ACHN (cell line): Measurements from ENCODE around the gene PGF.
"Not testable (repeated sequence)": the region's sequence is repeated elsewhere in the genome, so short reads cannot be mapped to it uniquely, and the experiment has no call there.

Source experiments
- DNase-seq: peaks from one replicate; pipeline ENCODE4 v3.0.0-alpha.2; 2015
- in situ Hi-C: cut with HindIII; loops from 2 replicates; pipeline ENCODE4 v1.10.0; 2017; ENCODE audit warnings: low sequenced_read_pairs, low pct_ligation_motif_present, low pct_unique_long_range_greater_than_20kb

Gene PGF

DNA sequence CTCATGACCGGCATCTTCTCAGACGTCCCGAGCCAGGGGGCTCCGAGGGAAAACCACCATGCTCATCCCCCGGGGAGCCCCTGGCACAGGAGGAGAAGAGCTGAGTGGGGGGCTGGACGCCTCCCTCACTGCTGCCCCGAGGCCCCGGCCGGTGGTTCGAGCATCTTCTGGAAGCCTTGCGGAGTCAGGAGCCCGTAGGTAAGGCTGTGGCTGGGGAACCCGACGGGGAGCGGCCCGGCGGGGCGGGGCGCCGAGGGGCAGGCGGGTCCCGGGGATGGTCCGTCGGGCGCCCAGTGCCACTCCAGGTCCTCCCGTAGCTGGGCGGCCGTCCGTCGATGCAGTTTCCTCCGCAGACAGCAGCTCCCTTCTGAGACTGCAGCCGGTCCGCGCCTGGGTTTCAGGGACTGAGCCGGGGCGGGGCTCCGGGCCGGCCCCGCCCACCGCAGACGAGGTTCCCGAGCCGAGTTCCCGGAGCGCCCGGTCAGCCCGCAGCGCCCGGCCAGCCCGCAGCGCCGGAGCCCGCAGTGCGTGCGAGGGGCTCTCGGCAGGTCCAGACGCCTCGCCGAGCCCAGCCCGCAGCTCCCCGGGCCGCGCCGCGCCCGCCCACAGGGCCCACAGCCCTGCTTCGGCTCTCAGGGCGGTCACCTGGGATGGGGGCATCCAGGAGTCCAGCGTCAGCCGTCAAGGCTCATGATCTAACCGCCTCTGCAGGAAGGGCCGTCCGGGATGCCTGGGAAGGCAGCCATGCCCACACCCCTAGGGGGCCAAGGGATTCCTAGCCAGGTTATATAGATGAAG lies at the start of gene PGF:
Gene PGF, minus strand, starts transcription at position 369 of the 798 bp plus-strand sequence. Its CDS starts 355 bp downstream, at position 14.
- in situ Hi-C loops = no loop called here
- DNase-seq = peak; percentile 54

DNA sequence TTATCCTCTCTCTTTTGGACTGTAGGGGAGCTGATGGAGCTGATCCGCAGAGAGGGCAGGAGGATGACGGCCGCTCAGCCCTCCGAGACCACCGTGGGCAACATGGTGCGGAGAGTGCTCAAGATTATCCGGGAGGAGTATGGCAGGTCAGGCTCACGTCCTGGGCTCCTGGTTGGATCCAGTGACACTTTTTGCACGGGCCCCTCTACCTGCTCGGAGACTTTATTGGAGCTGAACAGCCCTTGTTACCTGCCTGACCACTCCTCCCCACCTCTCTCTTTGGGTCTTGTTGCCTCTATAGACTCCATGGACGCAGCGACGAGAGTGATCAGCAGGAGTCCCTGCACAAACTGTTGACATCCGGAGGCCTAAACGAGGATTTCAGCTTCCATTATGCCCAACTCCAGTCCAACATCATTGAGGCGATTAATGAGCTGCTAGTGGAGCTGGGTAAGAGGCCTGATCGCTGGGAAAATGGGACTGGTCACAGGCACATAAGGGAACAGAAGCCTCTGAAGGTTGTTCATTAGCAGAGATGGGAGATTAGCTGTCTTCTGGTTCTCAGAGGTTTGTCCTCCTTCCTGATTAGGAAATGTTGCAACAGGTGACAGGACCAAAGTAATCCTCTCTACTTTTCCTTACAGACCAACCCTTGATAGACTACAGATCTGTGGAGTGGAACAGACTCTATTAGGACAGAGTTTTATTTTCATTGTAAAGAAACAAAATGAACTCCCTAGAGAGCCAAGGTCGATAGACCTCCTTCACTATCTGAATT lies 48.0 kb upstream of the PGF start:
- in situ Hi-C loops = no loop called here
- DNase-seq = peak; percentile 2

DNA sequence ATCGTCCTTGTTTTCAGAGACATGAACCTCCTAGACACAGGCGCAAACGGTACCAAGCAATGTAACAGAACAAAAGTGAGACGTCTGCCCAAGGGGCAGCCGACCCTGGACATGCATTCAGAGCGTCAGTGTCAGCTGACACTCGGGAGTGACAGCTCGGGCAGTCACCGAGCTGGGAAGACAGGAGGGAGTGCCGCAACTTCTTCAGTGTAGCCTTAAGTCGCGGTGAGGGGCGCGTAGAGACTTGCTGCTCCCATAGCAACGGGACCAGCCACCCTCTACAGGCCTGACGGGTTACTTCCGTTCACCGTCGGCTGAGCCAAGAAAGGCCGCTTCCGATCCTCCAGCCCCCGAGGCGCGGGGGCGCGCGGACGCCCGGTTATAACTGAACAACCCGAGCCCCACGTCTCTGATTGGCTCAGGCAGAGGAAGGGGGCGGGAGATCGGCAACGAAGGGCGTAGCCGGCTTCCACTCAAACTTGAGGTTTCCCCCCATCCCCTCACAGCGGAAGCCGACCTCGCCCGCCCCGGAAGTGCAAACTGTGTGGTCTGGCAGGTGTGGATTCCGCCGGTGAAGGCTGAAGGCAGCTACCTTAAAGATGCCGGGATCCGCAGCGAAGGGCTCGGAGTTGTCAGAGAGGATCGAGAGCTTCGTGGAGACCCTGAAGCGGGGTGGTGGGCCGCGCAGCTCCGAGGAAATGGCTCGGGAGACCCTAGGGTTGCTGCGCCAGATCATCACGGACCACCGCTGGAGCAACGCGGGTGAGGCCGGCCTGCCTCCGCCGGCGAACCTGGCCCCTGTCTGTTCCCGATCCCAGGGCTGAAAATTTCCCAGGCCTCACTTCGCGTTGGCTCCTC lies 47.2 kb upstream of the PGF start, which contains the start of gene EIF2B2:
Gene EIF2B2, plus strand, starts transcription at position 530 of the 858 bp plus-strand sequence. Its CDS starts 70 bp downstream, at position 600.
- peak; percentile 92 for DNase-seq
- in situ Hi-C loops = no loop called here

DNA sequence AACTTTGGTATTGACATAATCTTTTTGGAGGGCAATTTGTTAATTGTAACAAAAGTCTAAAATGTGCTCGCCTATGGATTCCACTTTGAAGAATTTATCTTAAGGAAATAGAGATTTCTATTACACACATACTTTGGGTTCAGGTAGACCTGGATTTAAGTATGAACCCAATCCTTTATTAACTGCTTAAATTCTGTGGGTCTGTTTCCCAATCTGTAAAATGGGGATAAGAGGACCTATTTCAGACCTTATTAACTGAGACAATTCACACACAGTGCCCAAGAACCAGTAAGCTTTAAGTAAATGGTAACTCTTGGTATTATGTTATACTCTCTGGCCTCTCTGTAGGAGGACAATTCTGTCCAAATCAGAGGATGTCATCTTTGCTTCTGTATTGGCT lies 46.5 kb upstream of the PGF start:
- DNase-seq = no peak

DNA sequence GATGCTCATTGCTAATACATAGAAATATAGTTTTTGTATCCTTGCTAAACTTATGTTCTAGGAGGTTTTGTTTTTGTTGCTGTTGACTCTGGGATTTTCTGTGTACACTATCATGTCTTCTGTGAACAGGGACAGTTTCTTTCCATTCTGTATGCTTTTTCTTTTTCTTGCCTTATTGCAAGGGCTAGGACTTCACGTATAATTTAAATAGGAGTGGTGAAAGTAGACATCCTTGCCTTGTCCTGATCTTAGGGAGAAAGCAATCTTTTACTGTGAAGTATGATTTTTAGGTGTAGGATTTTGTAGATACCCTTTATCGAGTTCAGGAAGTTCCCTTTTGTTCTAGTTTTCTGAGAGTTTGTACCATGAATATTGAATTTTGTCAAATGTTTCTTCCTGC lies 45.9 kb upstream of the PGF start:
- in situ Hi-C loops = no loop called here
- DNase-seq = no peak

More for the DNA sequence above, 46.5 kb upstream of the PGF start:
- in situ Hi-C loops = no loop called here

- DNase-seq, in situ Hi-C loops: not testable (repeated sequence)
Observed at GRCh38 chr14:74995781-74996180, 40.4 kb upstream of the PGF start.

GRCh38 chr14:74994182-74994581 lies 38.8 kb upstream of the PGF start:
- in situ Hi-C loops, DNase-seq: not testable (repeated sequence)

GRCh38 chr14:74988993-74989392 lies 33.6 kb upstream of the PGF start:
- no peak for DNase-seq
- in situ Hi-C loops = no loop called here

DNA sequence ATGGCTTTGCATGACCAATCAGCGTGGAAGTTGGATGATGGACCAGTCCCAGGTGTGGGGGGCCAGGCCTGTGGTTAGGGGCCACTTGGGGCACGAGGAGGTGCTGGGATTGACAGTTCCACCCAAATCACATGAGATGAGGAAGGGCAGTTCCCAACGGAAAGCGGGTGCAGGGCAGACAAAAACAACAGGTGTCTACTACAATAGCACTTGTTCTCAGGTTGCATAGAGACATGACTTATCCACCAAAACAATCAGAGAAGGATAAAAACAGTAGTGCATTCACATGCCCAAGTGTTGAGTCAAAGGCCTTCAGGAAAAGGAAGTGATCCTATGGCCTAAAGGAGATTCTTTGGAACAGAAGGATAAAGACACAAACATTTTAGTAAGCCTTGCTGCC lies 32.7 kb upstream of the PGF start:
- peak; percentile 52 for DNase-seq
- in situ Hi-C loops = no loop called here

GRCh38 chr14:74985806-74986205 lies 30.4 kb upstream of the PGF start:
- DNase-seq = no peak
- in situ Hi-C loops = no loop called here

DNA sequence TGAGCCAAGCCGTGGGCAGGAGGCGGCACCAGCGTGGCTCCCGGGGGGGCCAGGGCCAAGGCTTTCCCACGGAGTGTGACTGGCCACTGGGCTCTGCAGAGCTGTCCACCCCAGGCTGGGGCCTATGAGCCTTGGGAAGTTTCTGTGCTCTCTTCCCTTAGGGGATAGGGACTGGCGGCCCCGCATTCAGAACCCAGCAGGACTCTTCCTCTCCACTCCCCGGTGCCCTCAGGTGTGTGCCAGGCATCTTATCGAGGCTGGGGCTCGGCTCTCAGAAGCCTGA lies 29.6 kb upstream of the PGF start:
- in situ Hi-C loops = no loop called here
- no peak for DNase-seq

GRCh38 chr14:74984236-74985027 lies 29.0 kb upstream of the PGF start:
- in situ Hi-C loops = no loop called here
- DNase-seq = no peak

GRCh38 chr14:74983343-74983742 lies 27.9 kb upstream of the PGF start:
- no peak for DNase-seq
- in situ Hi-C loops = no loop called here

DNA sequence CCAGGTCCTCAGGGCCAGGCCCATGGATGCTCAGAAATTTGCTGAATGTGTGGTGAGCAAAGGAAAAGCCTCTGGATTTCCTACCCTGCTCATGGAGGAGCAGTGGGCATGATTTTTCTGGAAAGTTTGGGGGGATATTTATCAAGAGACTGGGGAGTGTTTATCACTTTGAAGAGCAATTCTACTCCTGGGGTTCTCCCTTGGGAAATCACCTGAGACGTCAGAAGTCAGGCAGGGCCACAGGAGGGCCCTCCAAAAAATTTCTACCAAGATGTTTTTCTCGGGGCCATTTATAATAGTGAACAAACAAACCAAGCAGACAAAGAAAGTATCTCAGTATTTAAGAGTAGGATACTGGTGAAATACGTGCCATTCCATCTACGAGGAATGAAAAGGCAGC lies 27.3 kb upstream of the PGF start:
- in situ Hi-C loops = no loop called here
- DNase-seq = no peak

- in situ Hi-C loops = no loop called here
- no peak for DNase-seq
Observed at GRCh38 chr14:74981833-74982232, 26.4 kb upstream of the PGF start.

- in situ Hi-C loops = no loop called here
- DNase-seq = no peak
Observed at GRCh38 chr14:74981462-74981782, 26.0 kb upstream of the PGF start.

GRCh38 chr14:74980731-74981461 lies 25.5 kb upstream of the PGF start:
- in situ Hi-C loops = no loop called here
- DNase-seq = peak; percentile 48

GRCh38 chr14:74980398-74980730 lies 25.0 kb upstream of the PGF start:
- no peak for DNase-seq
- in situ Hi-C loops = no loop called here
